GM12892 (cell line): ENCODE results near the gene SOX13.

Source experiments
- POLR2A ChIP-seq: IDR thresholded peaks from 2 replicates; pipeline ENCODE4 v1.6.1; 2011; ENCODE audit warnings: low read depth, low read length, control low read depth
- POLR2AphosphoS5 ChIP-seq: IDR thresholded peaks from 2 replicates; pipeline ENCODE4 v1.6.1; 2011; ENCODE audit warnings: low read depth, low read length, control low read depth

DNA sequence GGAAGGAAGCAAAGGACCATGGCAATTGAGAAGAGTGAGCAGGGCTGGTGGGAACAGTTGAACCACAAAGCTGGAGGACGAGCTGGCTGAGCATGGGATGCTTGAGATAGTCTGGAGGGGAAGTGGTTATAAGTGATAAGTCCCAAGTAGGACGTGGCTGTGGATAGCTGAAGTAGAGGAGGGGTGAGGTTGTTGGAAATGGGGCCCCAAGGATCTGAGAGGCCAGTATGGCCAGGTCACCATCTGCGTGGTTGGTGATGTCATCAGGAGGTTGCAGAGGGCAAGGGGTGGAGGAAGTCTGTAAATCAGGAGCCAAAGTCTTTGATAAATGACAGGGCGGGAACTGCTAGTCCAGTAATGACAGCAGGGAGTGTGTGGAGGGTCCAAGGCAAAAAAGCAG lies 104.2 kb downstream of the SOX13 start:
- TF ChIP-seq POLR2A (no peak), POLR2AphosphoS5 (no peak)
